Activated CD4-positive, CD25-positive, alpha-beta regulatory T cell treated with anti-CD3 and anti-CD28 coated beads, Interleukin-2, amount 50 U/mL, for 16 hours (primary cell): ENCODE measurements around the gene ARID1A.
"Not testable (repeated sequence)": the region's sequence is repeated elsewhere in the genome, so short reads cannot be mapped to it uniquely, and the experiment has no call there.

ENCODE experiments used
- DNase-seq: peaks from one replicate; pipeline ENCODE4 v3.0.0-alpha.2; 2020; ENCODE audit warnings: low read depth, low spot score

The ARID1A gene

GRCh38 chr1:26697978-26698849 lies 2.4 kb downstream of the ARID1A start:
- DNase-seq = peak; percentile 11

GRCh38 chr1:26700711-26701110 lies 4.9 kb downstream of the ARID1A start:
- no peak for DNase-seq

GRCh38 chr1:26701266-26701994 lies 5.6 kb downstream of the ARID1A start:
- no peak for DNase-seq

GRCh38 chr1:26701995-26702679 lies 6.3 kb downstream of the ARID1A start:
- DNase-seq = no peak

- no peak for DNase-seq
Measured at GRCh38 chr1:26702680-26703038, 6.8 kb downstream of the ARID1A start.

- DNase-seq = no peak
Measured at GRCh38 chr1:26703478-26703877, 7.7 kb downstream of the ARID1A start.

GRCh38 chr1:26704629-26705028 lies 8.8 kb downstream of the ARID1A start:
- DNase-seq = no peak

GRCh38 chr1:26705227-26705626 lies 9.4 kb downstream of the ARID1A start:
- not testable (repeated sequence) for DNase-seq

GRCh38 chr1:26705788-26706311 lies 10.0 kb downstream of the ARID1A start:
- no peak for DNase-seq

- DNase-seq = no peak
Measured at GRCh38 chr1:26706315-26706714, 10.5 kb downstream of the ARID1A start.

GRCh38 chr1:26710811-26711210 lies 15.0 kb downstream of the ARID1A start:
- DNase-seq = no peak

- no peak for DNase-seq
Measured at GRCh38 chr1:26711777-26712176, 16.0 kb downstream of the ARID1A start.

- DNase-seq = no peak
Measured at GRCh38 chr1:26717017-26717491, 21.2 kb downstream of the ARID1A start.

GRCh38 chr1:26719205-26719604 lies 23.4 kb downstream of the ARID1A start:
- no peak for DNase-seq

GRCh38 chr1:26721669-26722355 lies 26.0 kb downstream of the ARID1A start:
- no peak for DNase-seq

- no peak for DNase-seq
Measured at GRCh38 chr1:26723013-26723991, 27.5 kb downstream of the ARID1A start.

GRCh38 chr1:26724118-26724517 lies 28.3 kb downstream of the ARID1A start:
- DNase-seq = no peak

- no peak for DNase-seq
Measured at GRCh38 chr1:26724926-26725325, 29.1 kb downstream of the ARID1A start.

- not testable (repeated sequence) for DNase-seq
Measured at GRCh38 chr1:26725904-26726303, 30.1 kb downstream of the ARID1A start.

- no peak for DNase-seq
Measured at GRCh38 chr1:26726784-26727183, 31.0 kb downstream of the ARID1A start.
